Gastrocnemius medialis (tissue), 4 donors: Measurements from ENCODE around the gene PPP2R3B.
"Not testable (repeated sequence)": the region's sequence is repeated elsewhere in the genome, so short reads cannot be mapped to it uniquely, and the experiment has no call there.

Experiments
- POLR2A ChIP-seq, 2 donors: fragments of 450-650 bp; IDR thresholded peaks; one replicate each; pipeline ENCODE4 v1.6.1; 2017; ENCODE audit warnings: antibody characterized with exemption in 2 of 2, mild to moderate bottlenecking in 2 of 2, moderate library complexity in 2 of 2
- TF ChIP-seq, protein P1 (sequence below), 5 experiments: fragments of 450-650 bp in 3 of 5; fragments of 200-600 bp in 2 of 5; sonication (generic) in 2 of 5; IDR thresholded peaks in 4 of 5; conservative IDR thresholded peaks in 1 of 5; 1 replicate in 4 of 5; 2 replicates in 1 of 5; pipeline ENCODE4 v1.5.1; 2016 to 2019; ENCODE audit warnings: antibody characterized with exemption in 5 of 5, mild to moderate bottlenecking in 3 of 5, moderate library complexity in 3 of 5

DNA sequence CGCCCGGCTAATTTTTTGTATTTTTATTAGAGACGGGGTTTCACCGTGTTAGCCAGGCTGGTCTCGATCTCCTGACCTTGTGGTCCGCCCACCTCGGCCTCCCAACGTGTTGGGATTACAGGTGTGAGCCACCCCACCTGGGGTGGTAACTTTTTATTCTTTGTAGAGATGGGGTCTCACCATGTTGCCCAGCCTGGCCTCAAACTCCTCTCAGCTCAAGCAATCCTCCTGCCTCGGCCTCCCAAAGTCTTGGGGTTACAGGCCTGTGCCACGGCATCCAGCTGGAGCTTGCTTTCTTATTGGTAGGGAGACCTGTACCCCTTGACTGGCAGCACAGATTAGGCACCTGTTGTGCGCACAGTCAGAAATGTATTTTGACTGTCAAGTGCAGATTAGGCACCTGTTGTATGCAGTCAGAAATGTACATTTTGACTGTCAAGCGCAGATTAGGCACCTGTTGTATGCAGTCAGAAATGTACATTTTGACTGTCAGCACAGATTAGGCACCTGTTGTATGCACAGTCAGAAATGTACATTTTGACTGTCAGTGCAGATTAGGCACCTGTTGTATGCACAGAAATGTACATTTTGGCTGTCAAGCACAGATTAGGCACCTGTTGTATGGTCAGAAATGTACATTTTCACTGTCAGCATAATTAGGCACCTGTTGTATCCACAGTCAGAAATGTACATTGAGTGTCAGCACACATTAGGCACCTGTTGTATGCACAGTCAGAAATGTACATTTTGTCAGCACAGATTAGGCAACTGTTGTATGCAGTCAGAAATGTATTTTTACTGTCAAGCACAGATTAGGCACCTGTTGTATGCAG is 80.7 kb downstream of the PPP2R3B start:
- TF ChIP-seq, protein P1, sequence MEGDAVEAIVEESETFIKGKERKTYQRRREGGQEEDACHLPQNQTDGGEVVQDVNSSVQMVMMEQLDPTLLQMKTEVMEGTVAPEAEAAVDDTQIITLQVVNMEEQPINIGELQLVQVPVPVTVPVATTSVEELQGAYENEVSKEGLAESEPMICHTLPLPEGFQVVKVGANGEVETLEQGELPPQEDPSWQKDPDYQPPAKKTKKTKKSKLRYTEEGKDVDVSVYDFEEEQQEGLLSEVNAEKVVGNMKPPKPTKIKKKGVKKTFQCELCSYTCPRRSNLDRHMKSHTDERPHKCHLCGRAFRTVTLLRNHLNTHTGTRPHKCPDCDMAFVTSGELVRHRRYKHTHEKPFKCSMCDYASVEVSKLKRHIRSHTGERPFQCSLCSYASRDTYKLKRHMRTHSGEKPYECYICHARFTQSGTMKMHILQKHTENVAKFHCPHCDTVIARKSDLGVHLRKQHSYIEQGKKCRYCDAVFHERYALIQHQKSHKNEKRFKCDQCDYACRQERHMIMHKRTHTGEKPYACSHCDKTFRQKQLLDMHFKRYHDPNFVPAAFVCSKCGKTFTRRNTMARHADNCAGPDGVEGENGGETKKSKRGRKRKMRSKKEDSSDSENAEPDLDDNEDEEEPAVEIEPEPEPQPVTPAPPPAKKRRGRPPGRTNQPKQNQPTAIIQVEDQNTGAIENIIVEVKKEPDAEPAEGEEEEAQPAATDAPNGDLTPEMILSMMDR (IDR thresholded peaks at IDR 0.05 in 4 of 5, conservative IDR thresholded peaks at IDR 0.05 in 1 of 5) = not testable (repeated sequence)
- not testable (repeated sequence) for TF ChIP-seq POLR2A (IDR thresholded peaks at IDR 0.05)
